HFFc6 (cell line): ENCODE measurements around the gene HEATR5B. TPM values are rescaled to one million over a fixed set of nuclear protein-coding genes. Genes with fewer than 3 reads are reported as not detected.

Experiments used
- DNase-seq: peaks from one replicate; pipeline ENCODE4 v3.0.0-alpha.2; 2018
- H3K27ac Mint-ChIP-seq: 2 replicates; pipeline ENCODE4 v1.8.0; 2020; ENCODE audit warnings: mild to moderate bottlenecking, mixed read lengths
- H3K27me3 Mint-ChIP-seq: 2 replicates; pipeline ENCODE4 v1.8.0; 2021; ENCODE audit warnings: mild to moderate bottlenecking, moderate library complexity, mixed read lengths; ENCODE audit not compliant: insufficient read depth
- H3K36me3 Mint-ChIP-seq: 2 replicates; pipeline ENCODE4 v1.8.0; 2021; ENCODE audit warnings: low read depth, mixed read lengths
- H3K4me1 Mint-ChIP-seq: 2 replicates; pipeline ENCODE4 v1.8.0; 2020; ENCODE audit warnings: low read depth, mixed read lengths
- H3K4me3 Mint-ChIP-seq: 2 replicates; pipeline ENCODE4 v1.8.0; 2020; ENCODE audit warnings: mild to moderate bottlenecking, moderate library complexity, mixed read lengths
- H3K9me3 Mint-ChIP-seq: 2 replicates; pipeline ENCODE4 v1.8.0; 2020; ENCODE audit warnings: mild to moderate bottlenecking, mixed read lengths
- total RNA-seq, 6 experiments: library from RNA; stranded (reverse); fragmentation: NEBNext Ultra II Directional; extraction: Animal tissue kit (Norgen Biotek cat#: 25700); gene quantifications; 2 replicates in 1 of 6; 3 replicates in 5 of 6; pipeline ENCODE4 v1.2.3, GENCODE V29; 2021
- TF ChIP-seq, protein P1 (sequence below): fragments of 200-600 bp; sonication (generic); IDR thresholded peaks from 2 replicates; pipeline ENCODE4 v1.5.0; 2021; ENCODE audit warnings: antibody characterized with exemption, mild to moderate bottlenecking

Gene HEATR5B
- total RNA-seq, 6 experiments from 2014 or later = 9.9 to 12.5 (median 12.1) TPM

DNA sequence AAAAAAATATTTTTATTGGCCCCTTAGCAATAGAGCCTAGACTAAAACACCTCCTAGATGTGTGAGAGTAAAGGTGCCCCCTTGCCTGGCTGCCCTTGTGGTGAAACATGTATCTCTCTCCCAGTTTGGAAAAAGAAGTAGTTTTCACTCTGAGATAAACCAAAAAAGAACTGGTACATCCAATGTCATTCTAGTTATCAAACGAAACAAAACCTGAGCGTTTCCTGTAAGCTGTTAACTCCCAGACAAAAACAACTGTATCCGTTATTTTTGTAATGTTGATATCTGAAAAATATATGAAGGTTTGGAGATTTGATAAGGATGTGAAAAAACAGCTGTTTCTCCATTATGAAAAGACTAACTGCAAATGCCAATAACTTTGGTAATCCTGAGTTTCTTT lies 24.3 kb downstream of the HEATR5B start:
- Mint-ChIP-seq H3K36me3 (peaks cover 23% of the 10 kb centered on the region), H3K27ac (no peak overlapping the region), H3K27me3 (no peaks in the 10 kb centered on the region; the same call in 1 of the 2 replicates), H3K9me3 (no peaks in the 10 kb centered on the region), H3K4me3 (no peak overlapping the region), H3K4me1 (no peaks in the 10 kb centered on the region)
- TF ChIP-seq, protein P1, sequence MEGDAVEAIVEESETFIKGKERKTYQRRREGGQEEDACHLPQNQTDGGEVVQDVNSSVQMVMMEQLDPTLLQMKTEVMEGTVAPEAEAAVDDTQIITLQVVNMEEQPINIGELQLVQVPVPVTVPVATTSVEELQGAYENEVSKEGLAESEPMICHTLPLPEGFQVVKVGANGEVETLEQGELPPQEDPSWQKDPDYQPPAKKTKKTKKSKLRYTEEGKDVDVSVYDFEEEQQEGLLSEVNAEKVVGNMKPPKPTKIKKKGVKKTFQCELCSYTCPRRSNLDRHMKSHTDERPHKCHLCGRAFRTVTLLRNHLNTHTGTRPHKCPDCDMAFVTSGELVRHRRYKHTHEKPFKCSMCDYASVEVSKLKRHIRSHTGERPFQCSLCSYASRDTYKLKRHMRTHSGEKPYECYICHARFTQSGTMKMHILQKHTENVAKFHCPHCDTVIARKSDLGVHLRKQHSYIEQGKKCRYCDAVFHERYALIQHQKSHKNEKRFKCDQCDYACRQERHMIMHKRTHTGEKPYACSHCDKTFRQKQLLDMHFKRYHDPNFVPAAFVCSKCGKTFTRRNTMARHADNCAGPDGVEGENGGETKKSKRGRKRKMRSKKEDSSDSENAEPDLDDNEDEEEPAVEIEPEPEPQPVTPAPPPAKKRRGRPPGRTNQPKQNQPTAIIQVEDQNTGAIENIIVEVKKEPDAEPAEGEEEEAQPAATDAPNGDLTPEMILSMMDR = no peak
- no peak for DNase-seq

DNA sequence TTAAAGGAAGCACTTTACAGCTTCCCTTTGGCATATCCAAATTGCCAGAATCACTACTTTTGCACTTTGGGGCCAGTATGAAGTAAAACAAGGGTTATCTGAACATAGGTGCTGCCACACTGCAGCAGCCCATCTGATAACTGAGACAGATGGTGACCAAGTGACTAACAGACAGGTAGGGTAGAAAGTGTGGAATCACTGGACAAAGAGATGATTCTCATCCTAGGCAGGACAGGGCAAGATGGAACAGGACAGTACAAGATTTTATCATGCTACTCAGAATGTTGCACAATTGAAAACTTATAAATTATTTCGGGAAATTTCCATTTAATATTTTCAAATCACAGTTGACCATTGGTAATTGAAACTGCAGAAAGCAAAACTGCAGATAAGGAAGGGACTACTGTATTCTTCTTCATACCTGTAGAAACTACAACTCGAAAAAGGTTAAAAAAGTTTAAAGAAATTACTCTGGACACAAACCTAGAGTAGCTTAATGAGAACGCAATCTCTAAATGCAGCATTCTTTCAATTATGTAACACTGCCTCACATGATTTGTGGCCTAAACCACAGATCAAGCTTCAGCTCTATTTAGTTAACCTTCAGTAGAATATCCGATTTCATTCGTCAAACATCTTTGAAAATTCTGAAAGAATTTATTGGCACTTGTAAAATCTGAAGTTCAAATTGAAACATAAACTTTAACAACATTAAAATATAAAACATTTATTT lies 31.4 kb downstream of the HEATR5B start:
- Mint-ChIP-seq H3K27ac (no peak overlapping the region), H3K36me3 (peaks cover 28% of the 10 kb centered on the region), H3K4me3 (no peak overlapping the region), H3K27me3 (no peaks in the 10 kb centered on the region), H3K4me1 (no peaks in the 10 kb centered on the region), H3K9me3 (no peaks in the 10 kb centered on the region)
- DNase-seq = no peak
- TF ChIP-seq, protein P1 = no peak

DNA sequence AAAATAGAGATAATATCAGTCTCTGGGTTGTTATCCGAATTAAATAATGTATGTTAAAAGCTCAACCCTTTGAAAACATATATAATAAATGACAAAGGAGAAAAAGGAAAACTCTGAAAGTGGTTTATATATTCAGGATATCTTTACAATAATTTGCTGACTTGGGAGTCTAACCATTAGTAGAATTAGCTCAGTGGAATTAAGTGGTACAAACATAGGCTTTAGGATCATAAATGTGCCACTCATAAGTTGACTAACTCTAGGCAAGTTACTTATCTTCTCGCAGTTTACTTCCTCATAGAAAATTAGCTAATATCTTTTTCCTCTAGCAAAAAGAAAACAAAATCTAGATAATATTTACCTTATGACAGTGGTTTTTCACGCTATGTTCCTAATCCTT lies 44.6 kb downstream of the HEATR5B start:
- no peaks in the 10 kb centered on the region; the same call in 1 of the 2 replicates for H3K27me3 Mint-ChIP-seq
- DNase-seq = no peak
- no peak overlapping the region for H3K27ac Mint-ChIP-seq
- H3K36me3 Mint-ChIP-seq = peaks cover 15% of the 10 kb centered on the region
- no peaks in the 10 kb centered on the region for H3K9me3 Mint-ChIP-seq
- no peaks in the 10 kb centered on the region for H3K4me1 Mint-ChIP-seq
- TF ChIP-seq, protein P1 = no peak
- no peak overlapping the region for H3K4me3 Mint-ChIP-seq

DNA sequence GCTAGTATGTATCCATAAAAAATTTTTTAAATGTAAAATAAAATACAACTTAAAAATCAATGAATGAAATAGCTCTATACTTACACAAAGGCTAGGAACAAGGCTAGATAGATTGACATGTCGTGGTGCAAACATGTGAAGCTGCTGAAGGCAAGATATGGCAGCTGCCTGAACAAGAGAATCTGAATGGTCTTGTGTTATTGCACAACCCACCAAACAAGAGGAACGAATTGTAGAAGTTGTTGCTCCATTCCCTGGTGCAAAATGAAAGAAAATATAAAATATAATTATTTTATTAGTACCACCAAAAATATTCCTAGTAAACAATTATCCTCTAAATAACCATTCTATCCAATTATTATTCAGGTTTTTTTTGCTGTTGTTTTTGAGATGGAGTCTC lies 46.4 kb downstream of the HEATR5B start:
- H3K27me3 Mint-ChIP-seq = no peaks in the 10 kb centered on the region; the same call in 1 of the 2 replicates
- no peak overlapping the region for H3K4me3 Mint-ChIP-seq
- peaks cover 16% of the 10 kb centered on the region for H3K36me3 Mint-ChIP-seq
- no peaks in the 10 kb centered on the region for H3K9me3 Mint-ChIP-seq
- DNase-seq = no peak
- no peaks in the 10 kb centered on the region for H3K4me1 Mint-ChIP-seq
- H3K27ac Mint-ChIP-seq = no peak overlapping the region
- TF ChIP-seq, protein P1 = no peak

DNA sequence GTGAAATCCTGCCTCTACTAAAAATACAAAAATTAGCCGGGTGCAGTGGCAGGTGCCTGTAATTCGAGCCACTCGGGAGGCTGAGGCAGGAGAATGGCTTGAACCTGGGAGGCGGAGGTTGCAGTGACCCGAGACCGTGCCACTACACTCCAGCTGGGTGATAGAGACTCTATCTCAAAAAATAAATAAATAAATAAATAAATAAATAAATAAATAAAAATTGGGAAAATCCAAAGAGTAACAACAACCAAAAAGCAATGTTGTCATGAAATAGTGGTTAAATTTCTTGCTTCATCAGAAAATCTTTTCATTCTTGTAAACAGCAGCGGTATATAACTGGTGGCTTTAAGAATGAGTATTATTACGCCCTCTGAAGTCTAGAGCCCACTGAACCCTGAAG lies 54.4 kb downstream of the HEATR5B start:
- Mint-ChIP-seq H3K4me3 (no peak overlapping the region), H3K4me1 (peaks cover 6% of the 10 kb centered on the region; the same call in 1 of the 2 replicates), H3K36me3 (peaks cover 9% of the 10 kb centered on the region), H3K27ac (no peak overlapping the region), H3K27me3 (no peaks in the 10 kb centered on the region; the same call in 1 of the 2 replicates), H3K9me3 (no peaks in the 10 kb centered on the region)
- no peak for DNase-seq
- TF ChIP-seq, protein P1 = no peak
